Umbilical cord (tissue), 2 donors: ENCODE results near the gene TMTC1. TPM values are rescaled to one million over a fixed set of nuclear protein-coding genes. Genes with fewer than 3 reads are reported as not detected.

Source experiments
- DNase-seq: peaks from one replicate; pipeline ENCODE4 v3.0.0-alpha.2; 2015; ENCODE audit warnings: low spot score
- total RNA-seq: library from RNA; depleted of rRNA; stranded (reverse); fragments of >200 nt; gene quantifications from one replicate; pipeline ENCODE4 v1.2.3, GENCODE V29; 2014; ENCODE audit warnings: low replicate concordance; ENCODE audit not compliant: insufficient read depth

Gene TMTC1
- total RNA-seq, 1 donor from 2014 or later, result 12.8 TPM

DNA sequence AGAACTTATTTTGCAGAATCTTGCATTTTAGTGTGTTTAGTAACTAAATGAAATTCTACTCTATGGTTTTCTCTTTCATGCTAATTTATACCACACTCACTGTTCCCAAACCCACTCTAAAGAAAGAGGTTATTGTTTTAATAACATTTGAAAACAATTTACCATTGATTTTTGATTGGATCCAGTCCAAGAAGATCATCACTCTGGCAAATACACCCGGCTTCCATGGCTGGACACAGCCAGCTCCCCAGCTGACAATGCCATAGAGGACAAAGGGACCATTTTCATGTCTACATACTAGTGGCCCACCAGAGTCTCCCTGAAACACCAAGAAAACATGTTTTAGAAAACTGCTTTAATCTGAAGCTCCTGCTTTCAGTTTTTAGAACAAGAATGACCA, 328.7 kb downstream of the TMTC1 start:
- no peak for DNase-seq

DNA sequence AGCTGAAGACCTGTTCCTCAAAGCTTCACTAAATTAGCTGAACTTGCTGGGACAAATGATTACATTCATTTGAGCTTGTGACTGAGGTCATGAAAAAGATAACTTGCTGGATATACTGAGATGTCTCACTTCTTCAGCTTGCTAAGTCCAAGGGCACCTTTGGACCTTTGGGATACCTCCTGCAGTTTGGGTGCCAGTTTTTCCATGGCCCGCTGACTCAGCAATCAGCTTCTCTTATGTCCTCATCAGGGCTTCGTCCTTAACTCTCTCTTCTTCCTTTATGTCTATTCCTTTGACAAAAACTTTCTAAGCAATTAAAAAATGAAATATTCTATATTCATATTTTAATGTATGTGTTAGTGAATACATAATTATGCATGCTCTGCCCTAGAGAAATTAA, 331.9 kb downstream of the TMTC1 start:
- DNase-seq, result no peak
